ENCODE results near the gene PGP. TPM values are rescaled to one million over a fixed set of nuclear protein-coding genes. Genes with fewer than 3 reads are reported as not detected.

Gene PGP
- total and polyA plus RNA-seq, 2 of the 4 experiments (the other 2 are of a cell fraction) = 4.1 to 9.4 TPM

- H3K23ac ChIP-seq (ENCODE audit: low read depth, low read length) = no peak overlapping the region
- H4K8ac ChIP-seq (ENCODE audit: low read depth in 2 of 2, low read length in 2 of 2) = no peak overlapping the region
- H3K4me1 ChIP-seq (ENCODE audit: control insufficient read depth, insufficient read depth, low read length) = no peaks in the 10 kb centered on the region
- no peak overlapping the region for H3K27ac ChIP-seq (ENCODE audit: insufficient read depth, low read length)
- no peak overlapping the region for H3K9ac ChIP-seq (ENCODE audit: low read depth, low read length)
- no peak overlapping the region for H3K18ac ChIP-seq (ENCODE audit: low read depth, low read length)
- in situ Hi-C loops (cut with MboI; ENCODE audit: low sequenced_read_pairs) = no loop called here
- dilution Hi-C loops (cut with HindIII; ENCODE audit: low sequenced_read_pairs, unreplicated experiment) = no loop called here
- H3K14ac ChIP-seq (replicated peaks; ENCODE audit: low read depth, low read length) = no peak overlapping the region
- no peaks in the 10 kb centered on the region for H3K79me1 ChIP-seq (ENCODE audit: low read depth in 1 of 2, low read length in 2 of 2)
- H2BK20ac ChIP-seq (ENCODE audit: low read depth, low read length) = no peak overlapping the region
- ChIA-PET POLR2A (ENCODE audit: unreplicated experiment) (no interaction called here), CTCF (no interaction called here)
- no peak overlapping the region for H2AK9ac ChIP-seq (replicated peaks; ENCODE audit: low read depth, low read length, poor library complexity)
- no peak for TF ChIP-seq POLR2A (IDR thresholded peaks at IDR 0.05; ENCODE audit: low read depth, low read length)
- TF ChIP-seq RAD21 (IDR thresholded peaks at IDR 0.05; ENCODE audit: low read length) = no peak
- TF ChIP-seq MAFK (IDR thresholded peaks at IDR 0.05; ENCODE audit: low read depth, low read length) = no peak
- no peak for TF ChIP-seq CEBPB (IDR thresholded peaks at IDR 0.05; ENCODE audit: low read depth, low read length)
- no peak for TF ChIP-seq FOS (IDR thresholded peaks at IDR 0.05; ENCODE audit: low read depth, low read length)
- TF ChIP-seq RCOR1 (IDR thresholded peaks at IDR 0.05; ENCODE audit: insufficient replicate concordance, low read length) = no peak
- TF ChIP-seq CHD1 (IDR thresholded peaks at IDR 0.05; ENCODE audit: low read depth, low read length) = no peak
- TF ChIP-seq MXI1 (IDR thresholded peaks at IDR 0.05; ENCODE audit: borderline replicate concordance, low read depth, low read length) = no peak
- TF ChIP-seq BHLHE40 (IDR thresholded peaks at IDR 0.05; ENCODE audit: low read depth, low read length) = no peak
- TF ChIP-seq USF2 (IDR thresholded peaks at IDR 0.05; ENCODE audit: low read depth, low read length) = no peak
- no peak for TF ChIP-seq NFE2L2 (IDR thresholded peaks at IDR 0.05; ENCODE audit: low read depth, low read length)
- TF ChIP-seq CTCF (conservative IDR thresholded peaks at IDR 0.05; ENCODE audit: low read depth, low read length) = no peak
- no peaks in the 10 kb centered on the region for H3K27me3 ChIP-seq (ENCODE audit: control insufficient read depth, insufficient read depth, low read length)
- no peak overlapping the region for H4K91ac ChIP-seq (ENCODE audit: insufficient read depth, low read depth, low read length)
- H2AFZ ChIP-seq (replicated peaks; ENCODE audit: low read length, poor library complexity) = no peak overlapping the region
- no peak overlapping the region for H4K5ac ChIP-seq (ENCODE audit: low read depth, low read length)
- no peaks in the 10 kb centered on the region for H3K9me1 ChIP-seq (ENCODE audit: insufficient read depth, low read length)
- H2AK5ac ChIP-seq (ENCODE audit: low read depth, low read length) = no peak overlapping the region
- 36% methylated on average over 30 of the region's 50 CpGs; no CpG with 5 or more reads in 1 of the 2 experiments for WGBS, 2 experiments (ENCODE audit: extremely low coverage in 2 of 2, insufficient read length in 1 of 2)
- peaks cover 7% of the 10 kb centered on the region; the same call in 1 of the 2 replicates for H4K20me1 ChIP-seq (ENCODE audit: insufficient read depth, low read length)
- no peak overlapping the region for H2BK120ac ChIP-seq (ENCODE audit: low read depth, low read length)
- DNase-seq = no peak
- H3K9me3 ChIP-seq (ENCODE audit: control insufficient read depth, insufficient read depth, low read length) = no peaks in the 10 kb centered on the region
- intact Hi-C loops (cut with micrococcal nuclease) = no loop called here
- no peak overlapping the region for H3K56ac ChIP-seq (ENCODE audit: extremely low read depth, insufficient read depth, low read length)
- BruUV-seq (replicated peaks) = no TSS peak
- peaks cover 36% of the 10 kb centered on the region for H3K36me3 ChIP-seq (ENCODE audit: control insufficient read depth, insufficient read depth, low read length)
- H3K4me3 ChIP-seq (ENCODE audit: insufficient read depth, low read depth, low read length) = no peak overlapping the region
- H3K4me2 ChIP-seq (ENCODE audit: low read depth, low read length) = no peak overlapping the region
- no peak; the same call in 1 of the 2 replicates for ATAC-seq (ENCODE audit: low read depth)
- H2BK5ac ChIP-seq (ENCODE audit: low read depth, low read length, poor library complexity, severe bottlenecking) = no peak overlapping the region
- no peak overlapping the region for H3K4ac ChIP-seq (ENCODE audit: low read depth, low read length)
- no peak overlapping the region for H2BK15ac ChIP-seq (ENCODE audit: low read depth, low read length)
Observed at GRCh38 chr16:2179107-2179501, 35.5 kb downstream of the PGP start.
